PC-9 (cell line): ENCODE data around the gene NAA15.

Source experiments
- EZH2 ChIP-seq: fragments of 200-600 bp; sonication (generic); IDR thresholded peaks from 2 replicates; pipeline ENCODE4 v1.8.0; 2017; ENCODE audit warnings: antibody characterized with exemption, low read depth
- TF ChIP-seq, protein P1 (sequence below): fragments of 200-600 bp; sonication (generic); conservative IDR thresholded peaks from 2 replicates; pipeline ENCODE4 v1.6.1; 2017; ENCODE audit warnings: mixed run types, antibody characterized with exemption, mild to moderate bottlenecking, moderate library complexity

- TF ChIP-seq, protein P1, sequence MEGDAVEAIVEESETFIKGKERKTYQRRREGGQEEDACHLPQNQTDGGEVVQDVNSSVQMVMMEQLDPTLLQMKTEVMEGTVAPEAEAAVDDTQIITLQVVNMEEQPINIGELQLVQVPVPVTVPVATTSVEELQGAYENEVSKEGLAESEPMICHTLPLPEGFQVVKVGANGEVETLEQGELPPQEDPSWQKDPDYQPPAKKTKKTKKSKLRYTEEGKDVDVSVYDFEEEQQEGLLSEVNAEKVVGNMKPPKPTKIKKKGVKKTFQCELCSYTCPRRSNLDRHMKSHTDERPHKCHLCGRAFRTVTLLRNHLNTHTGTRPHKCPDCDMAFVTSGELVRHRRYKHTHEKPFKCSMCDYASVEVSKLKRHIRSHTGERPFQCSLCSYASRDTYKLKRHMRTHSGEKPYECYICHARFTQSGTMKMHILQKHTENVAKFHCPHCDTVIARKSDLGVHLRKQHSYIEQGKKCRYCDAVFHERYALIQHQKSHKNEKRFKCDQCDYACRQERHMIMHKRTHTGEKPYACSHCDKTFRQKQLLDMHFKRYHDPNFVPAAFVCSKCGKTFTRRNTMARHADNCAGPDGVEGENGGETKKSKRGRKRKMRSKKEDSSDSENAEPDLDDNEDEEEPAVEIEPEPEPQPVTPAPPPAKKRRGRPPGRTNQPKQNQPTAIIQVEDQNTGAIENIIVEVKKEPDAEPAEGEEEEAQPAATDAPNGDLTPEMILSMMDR = no peak
- no peak for TF ChIP-seq EZH2
These were observed 22.8 kb upstream of the NAA15 start for GRCh38 chr4:139278485-139278884.
